HepG2 (cell line): ENCODE data around the gene ADORA3. TPM values are rescaled to one million over a fixed set of nuclear protein-coding genes. Genes with fewer than 3 reads are reported as not detected.

Experiments used
- E2F2 ChIP-seq: sonication (generic); formaldehyde crosslinking; IDR thresholded peaks from 2 replicates; pipeline ENCODE4 v1.4.0; 2020; ENCODE audit warnings: missing genetic modification reagents, borderline replicate concordance
- ESRRA ChIP-seq: sonication (generic); formaldehyde crosslinking; IDR thresholded peaks from 2 replicates; pipeline ENCODE4 v1.5.1; 2020; ENCODE audit warnings: mild to moderate bottlenecking, low read depth, missing genetic modification reagents
- HNF4A ChIP-seq: sonication (generic); formaldehyde crosslinking; IDR thresholded peaks from 2 replicates; pipeline ENCODE4 v1.4.0; 2020; ENCODE audit warnings: missing genetic modification reagents
- HOMEZ ChIP-seq: IDR thresholded peaks from 2 replicates; pipeline ENCODE4 v1.6.1; 2016; ENCODE audit warnings: low read depth
- IRX3 ChIP-seq: sonication (generic); formaldehyde crosslinking; IDR thresholded peaks from 2 replicates; pipeline ENCODE4 v1.8.1; 2023; ENCODE audit warnings: mild to moderate bottlenecking, low read depth, missing genetic modification reagents, borderline replicate concordance
- MAFK ChIP-seq, 2 experiments: IDR thresholded peaks in 1 of 2; conservative IDR thresholded peaks in 1 of 2; 2 replicates each; pipeline ENCODE4 v1.6.1; 2011; ENCODE audit warnings: improper control_type of control experiment in 2 of 2, low read length in 2 of 2
- MBD4 ChIP-seq: IDR thresholded peaks from 2 replicates; pipeline ENCODE4 v1.6.1; 2012; ENCODE audit warnings: low read length, inconsistent platforms, borderline replicate concordance
- MYC ChIP-seq: sonication (generic); formaldehyde crosslinking; IDR thresholded peaks from 2 replicates; pipeline ENCODE4 v1.9.0; 2021; ENCODE audit warnings: missing genetic modification reagents, borderline replicate concordance
- NR0B2 ChIP-seq: sonication (generic); formaldehyde crosslinking; IDR thresholded peaks from 2 replicates; pipeline ENCODE4 v1.4.0; 2020; ENCODE audit warnings: mild to moderate bottlenecking, missing genetic modification reagents
- POGZ ChIP-seq: sonication (generic); formaldehyde crosslinking; IDR thresholded peaks from 2 replicates; pipeline ENCODE4 v1.4.0; 2020; ENCODE audit warnings: mild to moderate bottlenecking, missing genetic modification reagents
- POLR2AphosphoS5 ChIP-seq: IDR thresholded peaks from 2 replicates; pipeline ENCODE4 v1.6.1; 2012; ENCODE audit warnings: low read depth, low read length
- SRSF4 ChIP-seq: fragments of 200-400 bp; formaldehyde crosslinking; IDR thresholded peaks from one replicate; pipeline ENCODE4 v1.6.1; 2018; ENCODE audit warnings: mild to moderate bottlenecking, low read depth, low read length, moderate library complexity; ENCODE audit not compliant: poor library complexity, severe bottlenecking
- TOPORS ChIP-seq: sonication (generic); formaldehyde crosslinking; IDR thresholded peaks from 2 replicates; pipeline ENCODE4 v1.8.0; 2023; ENCODE audit warnings: mild to moderate bottlenecking, missing genetic modification reagents
- U2AF2 ChIP-seq: fragments of 200-400 bp; formaldehyde crosslinking; IDR thresholded peaks from 2 replicates; pipeline ENCODE4 v1.6.1; 2017; ENCODE audit warnings: low read depth, mild to moderate bottlenecking, low read length
- ZFP1 ChIP-seq: IDR thresholded peaks from 2 replicates; pipeline ENCODE4 v1.6.1; 2016
- ZFP62 ChIP-seq: sonication (generic); formaldehyde crosslinking; IDR thresholded peaks from 2 replicates; pipeline ENCODE4 v1.4.0; 2020; ENCODE audit warnings: missing genetic modification reagents
- ZNF10 ChIP-seq: sonication (generic); formaldehyde crosslinking; IDR thresholded peaks from 2 replicates; pipeline ENCODE4 v1.4.0; 2020; ENCODE audit warnings: mild to moderate bottlenecking, low read depth, missing genetic modification reagents, borderline replicate concordance
- ZNF329 ChIP-seq: sonication (generic); formaldehyde crosslinking; IDR thresholded peaks from 2 replicates; pipeline ENCODE4 v1.9.0; 2021; ENCODE audit warnings: low read depth, mild to moderate bottlenecking, missing genetic modification reagents
- ZNF441 ChIP-seq: sonication (generic); formaldehyde crosslinking; IDR thresholded peaks from 2 replicates; pipeline ENCODE4 v1.7.0; 2021; ENCODE audit warnings: missing genetic modification reagents, borderline replicate concordance
- ZNF446 ChIP-seq: sonication (generic); formaldehyde crosslinking; IDR thresholded peaks from 2 replicates; pipeline ENCODE4 v1.5.0; 2020; ENCODE audit warnings: mild to moderate bottlenecking, missing genetic modification reagents
- ZNF484 ChIP-seq: sonication (generic); formaldehyde crosslinking; IDR thresholded peaks from 2 replicates; pipeline ENCODE4 v1.5.1; 2020; ENCODE audit warnings: mild to moderate bottlenecking, low read depth, missing genetic modification reagents, borderline replicate concordance
- ZNF557 ChIP-seq: sonication (generic); formaldehyde crosslinking; IDR thresholded peaks from 2 replicates; pipeline ENCODE4 v1.4.0; 2020; ENCODE audit warnings: missing genetic modification reagents
- ZNF678 ChIP-seq: sonication (generic); formaldehyde crosslinking; IDR thresholded peaks from 2 replicates; pipeline ENCODE4 v1.4.0; 2020; ENCODE audit warnings: mild to moderate bottlenecking, missing genetic modification reagents
- ZNF766 ChIP-seq: sonication (generic); formaldehyde crosslinking; IDR thresholded peaks from 2 replicates; pipeline ENCODE4 v1.5.0; 2020; ENCODE audit warnings: missing genetic modification reagents, borderline replicate concordance
- ZNF816 ChIP-seq: sonication (generic); formaldehyde crosslinking; IDR thresholded peaks from 2 replicates; pipeline ENCODE4 v1.8.0; 2022; ENCODE audit warnings: missing genetic modification reagents, mild to moderate bottlenecking, borderline replicate concordance
- ZNF878 ChIP-seq: sonication (generic); formaldehyde crosslinking; IDR thresholded peaks from 2 replicates; pipeline ENCODE4 v1.8.1; 2023; ENCODE audit warnings: mild to moderate bottlenecking, missing genetic modification reagents, moderate library complexity
- ZSCAN30 ChIP-seq: sonication (generic); formaldehyde crosslinking; IDR thresholded peaks from 2 replicates; pipeline ENCODE4 v1.5.0; 2020; ENCODE audit warnings: mild to moderate bottlenecking, missing genetic modification reagents
- polyA plus RNA-seq, 8 experiments: library from polyadenylated mRNA; depleted of rRNA in 3 of 8; stranded (reverse) in 7 of 8; unstranded in 1 of 8; fragments of >200 nt; fragmentation: Illumina TruSeq in 4 of 8; extraction: Trizol in 4 of 8; gene quantifications; 2 replicates each; pipeline versions ENCODE4 v1.2.1 to v1.2.3, GENCODE V29; 2011 to 2016; ENCODE audit warnings: low read depth in 4 of 8, missing spikeins in 1 of 8, mixed read lengths in 1 of 8; ENCODE audit not compliant: insufficient read depth in 1 of 8
- total RNA-seq, 5 experiments: library from RNA; depleted of rRNA; stranded (reverse); fragments of >200 nt; fragmentation: Illumina TruSeq; extraction: Trizol; gene quantifications; 2 replicates each; pipeline ENCODE4 v1.2.3, GENCODE V29; 2016; ENCODE audit warnings: low read depth in 1 of 5

The ADORA3 gene
- total and polyA plus RNA-seq, 2 of the 13 experiments (the other 11 are each of a cell fraction or from before 2014, with no cell fraction given), result not detected

- TF ChIP-seq HOMEZ (CRISPR knock-in tag) (peak; percentile 70; the same call in 1 of the 2 replicates), ZNF878 (no peak), U2AF2 (no peak), ZFP62 (CRISPR knock-in tag) (no peak), HNF4A (CRISPR knock-in tag) (peak; percentile 94), ZNF484 (CRISPR knock-in tag) (no peak), MAFK (conservative IDR thresholded peaks at IDR 0.05 in 1 of 2, IDR thresholded peaks at IDR 0.05 in 1 of 2; ENCODE audit: low read length in 2 of 2) (no peak), ZFP1 (CRISPR knock-in tag) (no peak), ZNF441 (no peak), ZNF816 (CRISPR knock-in tag) (no peak), TOPORS (CRISPR knock-in tag) (0 out of 2 replicates have a peak, but pooled peaks have one; percentile 44), ZNF10 (no peak), NR0B2 (CRISPR knock-in tag) (no peak), ZNF678 (CRISPR knock-in tag) (no peak), IRX3 (no peak), E2F2 (CRISPR knock-in tag) (no peak), ZNF329 (CRISPR knock-in tag) (no peak), ESRRA (CRISPR knock-in tag) (peak; percentile 63), SRSF4 (no peak), MYC (CRISPR knock-in tag) (no peak), POLR2AphosphoS5 (0 out of 2 replicates have a peak, but pooled peaks have one; percentile 17), ZNF557 (CRISPR knock-in tag) (no peak), ZNF766 (CRISPR knock-in tag) (no peak), MBD4 (no peak), POGZ (CRISPR knock-in tag) (peak; percentile 79; the same call in 1 of the 2 replicates), ZNF446 (CRISPR knock-in tag) (no peak), ZSCAN30 (no peak)
These were observed 32.1 kb upstream of the ADORA3 start (continued) for GRCh38 chr1:111535256-111536191.
